Trophoblast cell (in vitro differentiated cells and primary cell): Measurements from ENCODE around the gene CTRB1.

Experiments
- DNase-seq, 2 donors: peaks; one replicate each; pipeline ENCODE4 v3.0.0-alpha.2; 2016
- H2AFZ ChIP-seq: 2 replicates; pipeline ENCODE4 v1.6.1; 2013; ENCODE audit warnings: low read length, moderate library complexity, mild to moderate bottlenecking; ENCODE audit not compliant: insufficient read depth, poor library complexity
- H2AK5ac ChIP-seq: 2 replicates; pipeline ENCODE4 v1.6.1; 2013; ENCODE audit warnings: mild to moderate bottlenecking, low read length
- H2BK120ac ChIP-seq: 2 replicates; pipeline ENCODE4 v1.6.1; 2013; ENCODE audit warnings: low read length, mild to moderate bottlenecking, moderate library complexity; ENCODE audit not compliant: insufficient read depth, poor library complexity
- H2BK12ac ChIP-seq: 2 replicates; pipeline ENCODE4 v1.6.1; 2013; ENCODE audit warnings: mild to moderate bottlenecking, low read length, moderate library complexity
- H2BK5ac ChIP-seq: 2 replicates; pipeline ENCODE4 v1.6.1; 2013; ENCODE audit warnings: low read length, low read depth, moderate library complexity, mild to moderate bottlenecking; ENCODE audit not compliant: poor library complexity
- H3K14ac ChIP-seq: 2 replicates; pipeline ENCODE4 v1.6.1; 2013; ENCODE audit warnings: mild to moderate bottlenecking, low read length
- H3K18ac ChIP-seq: 2 replicates; pipeline ENCODE4 v1.6.1; 2013; ENCODE audit warnings: mild to moderate bottlenecking, low read length
- H3K23ac ChIP-seq: 2 replicates; pipeline ENCODE4 v1.6.1; 2013; ENCODE audit warnings: low read length
- H3K27ac ChIP-seq: 2 replicates; pipeline ENCODE4 v1.5.1; 2013; ENCODE audit warnings: low read depth, mild to moderate bottlenecking, inconsistent platforms, low read length, moderate library complexity
- H3K27me3 ChIP-seq: 2 replicates; pipeline ENCODE4 v1.6.1; 2013; ENCODE audit warnings: inconsistent platforms, mild to moderate bottlenecking, low read length, moderate library complexity; ENCODE audit not compliant: insufficient read depth
- H3K36me3 ChIP-seq, 2 experiments: 1 replicate in 1 of 2; 2 replicates in 1 of 2; pipeline ENCODE4 v1.6.1; 2013; ENCODE audit warnings: low read length in 2 of 2, mild to moderate bottlenecking in 2 of 2, moderate library complexity in 1 of 2; ENCODE audit not compliant: insufficient read depth in 2 of 2, control insufficient read depth in 1 of 2
- H3K4ac ChIP-seq: 2 replicates; pipeline ENCODE4 v1.6.1; 2013; ENCODE audit warnings: low read depth, mild to moderate bottlenecking, low read length, moderate library complexity
- H3K4me1 ChIP-seq, 2 experiments: 1 replicate in 1 of 2; 2 replicates in 1 of 2; pipeline ENCODE4 v1.6.1; 2013; ENCODE audit warnings: low read length in 2 of 2, mild to moderate bottlenecking in 2 of 2, moderate library complexity in 1 of 2; ENCODE audit not compliant: insufficient read depth in 2 of 2, control insufficient read depth in 1 of 2
- H3K4me2 ChIP-seq: 2 replicates; pipeline ENCODE4 v1.6.1; 2013; ENCODE audit warnings: inconsistent platforms, mild to moderate bottlenecking, low read length, moderate library complexity
- H3K4me3 ChIP-seq: 2 replicates; pipeline ENCODE4 v1.5.1; 2013; ENCODE audit warnings: mild to moderate bottlenecking, low read depth, low read length, inconsistent platforms
- H3K79me1 ChIP-seq: one replicate; pipeline ENCODE4 v1.6.1; 2013; ENCODE audit warnings: low read length
- H3K79me2 ChIP-seq: 2 replicates; pipeline ENCODE4 v1.6.1; 2013; ENCODE audit warnings: low read length, mild to moderate bottlenecking; ENCODE audit not compliant: control insufficient read depth, insufficient read depth, poor library complexity
- H3K9ac ChIP-seq: 2 replicates; pipeline ENCODE4 v1.6.1; 2013; ENCODE audit warnings: mild to moderate bottlenecking, low read length
- H3K9me3 ChIP-seq: 2 replicates; pipeline ENCODE4 v1.6.1; 2013; ENCODE audit warnings: low read depth, mild to moderate bottlenecking, control low read depth, inconsistent platforms, low read length; ENCODE audit not compliant: insufficient read depth
- H4K12ac ChIP-seq: 2 replicates; pipeline ENCODE4 v1.6.1; 2013; ENCODE audit warnings: low read depth, mild to moderate bottlenecking, low read length, moderate library complexity
- H4K8ac ChIP-seq: 2 replicates; pipeline ENCODE4 v1.6.1; 2013; ENCODE audit warnings: low read depth, mild to moderate bottlenecking, low read length, moderate library complexity
- H4K91ac ChIP-seq: one replicate; pipeline ENCODE4 v1.6.1; 2013; ENCODE audit warnings: low read depth, mild to moderate bottlenecking, low read length, moderate library complexity
- WGBS: extraction: QIAGEN DNeasy Blood & Tissue Kit; methylation state at CpG from one replicate; pipeline ENCODE4 v1.1.7; 2013; ENCODE audit warnings: missing lambda C conversion rate; ENCODE audit not compliant: insufficient read length, insufficient coverage; ENCODE audit errors: extremely low coverage; 5-methylcytosine and 5-hydroxymethylcytosine counted together

CTRB1 gene

GRCh38 chr16:75234856-75235696, 16.3 kb downstream of the CTRB1 start:
- no peak overlapping the region for H2AFZ ChIP-seq
- H4K91ac ChIP-seq: no peak overlapping the region
- no CpG with 5 or more reads among the region's 48 CpGs for WGBS
- no peak overlapping the region for H3K4me2 ChIP-seq
- H2BK120ac ChIP-seq: no peak overlapping the region
- peaks cover 88% of the 10 kb centered on the region in 2 experiments for H3K36me3 ChIP-seq
- H3K14ac ChIP-seq: no peak overlapping the region
- no peak overlapping the region for H2AK5ac ChIP-seq
- H3K4ac ChIP-seq: no peak overlapping the region
- peaks cover 15 to 28% of the 10 kb centered on the region in 2 experiments for H3K4me1 ChIP-seq
- no peak overlapping the region for H3K9ac ChIP-seq
- no peak for DNase-seq
- no peak overlapping the region for H4K12ac ChIP-seq
- H3K79me2 ChIP-seq: peaks cover 23% of the 10 kb centered on the region
- H3K79me1 ChIP-seq: peaks cover 9% of the 10 kb centered on the region
- no peak overlapping the region for H2BK12ac ChIP-seq
- no peaks in the 10 kb centered on the region for H3K27me3 ChIP-seq
- no peak overlapping the region for H3K27ac ChIP-seq
- no peak overlapping the region for H2BK5ac ChIP-seq
- H3K18ac ChIP-seq: no peak overlapping the region
- H3K4me3 ChIP-seq: no peak overlapping the region
- H3K23ac ChIP-seq: no peak overlapping the region
- H4K8ac ChIP-seq: no peak overlapping the region
- H3K9me3 ChIP-seq: peaks cover 2% of the 10 kb centered on the region

- Histone ChIP-seq H3K4ac (no peak overlapping the region), H3K14ac (no peak overlapping the region), H3K36me3 (peaks cover 87 to 88% of the 10 kb centered on the region in 2 experiments)
Observed at GRCh38 chr16:75235721-75236193, 17.0 kb downstream of the CTRB1 start.

GRCh38 chr16:75236232-75236631, 17.4 kb downstream of the CTRB1 start:
- no CpG with 5 or more reads among the region's 7 CpGs for WGBS
- H2AFZ ChIP-seq: no peak overlapping the region
- H3K9me3 ChIP-seq: peaks cover 4% of the 10 kb centered on the region
- H2BK120ac ChIP-seq: no peak overlapping the region
- H3K18ac ChIP-seq: no peak overlapping the region
- H4K8ac ChIP-seq: no peak overlapping the region
- no peak overlapping the region for H4K91ac ChIP-seq
- no peak overlapping the region for H3K4me3 ChIP-seq
- H3K23ac ChIP-seq: no peak overlapping the region
- no peak overlapping the region for H2BK5ac ChIP-seq
- no peak overlapping the region for H3K9ac ChIP-seq
- no peak overlapping the region for H4K12ac ChIP-seq
- H3K36me3 ChIP-seq: peaks cover 91 to 92% of the 10 kb centered on the region in 2 experiments
- H3K27ac ChIP-seq: no peak overlapping the region
- DNase-seq: peak in 1 of 2 donors; percentile 24
- H2AK5ac ChIP-seq: no peak overlapping the region
- peaks cover 9% of the 10 kb centered on the region for H3K79me1 ChIP-seq
- no peak overlapping the region for H3K4me2 ChIP-seq
- H3K27me3 ChIP-seq: no peaks in the 10 kb centered on the region
- no peak overlapping the region for H3K14ac ChIP-seq
- peaks cover 29% of the 10 kb centered on the region for H3K79me2 ChIP-seq
- H3K4ac ChIP-seq: no peak overlapping the region
- no peak overlapping the region for H2BK12ac ChIP-seq
- peaks cover 16 to 36% of the 10 kb centered on the region in 2 experiments for H3K4me1 ChIP-seq

More at GRCh38 chr16:75235721-75236193, 17.0 kb downstream of the CTRB1 start:
- H4K91ac ChIP-seq: no peak overlapping the region
- no peaks in the 10 kb centered on the region for H3K27me3 ChIP-seq
- H2BK5ac ChIP-seq: no peak overlapping the region
- H2AK5ac ChIP-seq: no peak overlapping the region
- no peak overlapping the region for H3K18ac ChIP-seq
- no peak overlapping the region for H4K12ac ChIP-seq
- no peak overlapping the region for H2AFZ ChIP-seq
- peaks cover 16 to 31% of the 10 kb centered on the region in 2 experiments for H3K4me1 ChIP-seq
- H3K9ac ChIP-seq: no peak overlapping the region
- peaks cover 27% of the 10 kb centered on the region for H3K79me2 ChIP-seq
- no peak for DNase-seq
- no peak overlapping the region for H3K4me3 ChIP-seq
- no peak overlapping the region for H3K23ac ChIP-seq
- peaks cover 2% of the 10 kb centered on the region for H3K9me3 ChIP-seq
- H4K8ac ChIP-seq: no peak overlapping the region
- no peak overlapping the region for H2BK12ac ChIP-seq
- no peak overlapping the region for H3K4me2 ChIP-seq
- H3K27ac ChIP-seq: no peak overlapping the region
- peaks cover 9% of the 10 kb centered on the region for H3K79me1 ChIP-seq
- no peak overlapping the region for H2BK120ac ChIP-seq
- WGBS: no CpG with 5 or more reads among the region's 34 CpGs

GRCh38 chr16:75236736-75237397, 18.1 kb downstream of the CTRB1 start:
- Histone ChIP-seq H3K23ac (no peak overlapping the region), H4K91ac (no peak overlapping the region), H3K36me3 (peaks cover 95 to 96% of the 10 kb centered on the region in 2 experiments), H2BK12ac (no peak overlapping the region), H3K4ac (peak overlapping the region; percentile 17), H4K12ac (no peak overlapping the region), H3K14ac (no peak overlapping the region), H2AFZ (no peak overlapping the region), H2BK5ac (no peak overlapping the region), H2BK120ac (no peak overlapping the region), H2AK5ac (no peak overlapping the region), H3K27me3 (no peaks in the 10 kb centered on the region), H3K27ac (peak overlapping the region; percentile 3), H4K8ac (no peak overlapping the region), H3K4me3 (no peak overlapping the region), H3K9me3 (peaks cover 4% of the 10 kb centered on the region), H3K4me1 (peaks cover 16 to 36% of the 10 kb centered on the region in 2 experiments), H3K9ac (no peak overlapping the region), H3K79me2 (peaks cover 31% of the 10 kb centered on the region), H3K18ac (peak overlapping the region; percentile 3), H3K4me2 (no peak overlapping the region), H3K79me1 (peaks cover 9% of the 10 kb centered on the region)
- no peak for DNase-seq
- no CpG with 5 or more reads among the region's 28 CpGs for WGBS
